IPS DF 4.7 (cell line): ENCODE measurements around the gene PCGF3.
"Not testable (repeated sequence)": the region's sequence is repeated elsewhere in the genome, so short reads cannot be mapped to it uniquely, and the experiment has no call there.

Experiments used
- DNase-seq: peaks from one replicate; pipeline ENCODE4 v3.0.0-alpha.2; 2013; ENCODE audit warnings: low spot score; ENCODE audit errors: extremely low read depth

PCGF3 gene

GRCh38 chr4:762211-763190 is 56.9 kb downstream of the PCGF3 start:
- no peak for DNase-seq

GRCh38 chr4:763191-763810 is 57.7 kb downstream of the PCGF3 start:
- DNase-seq = no peak

- no peak for DNase-seq
Observed at GRCh38 chr4:763922-764321, 58.3 kb downstream of the PCGF3 start.

- no peak for DNase-seq
Observed at GRCh38 chr4:764405-765169, 59.0 kb downstream of the PCGF3 start.

- DNase-seq = no peak
Observed at GRCh38 chr4:766152-766515, 60.5 kb downstream of the PCGF3 start.

- no peak for DNase-seq
Observed at GRCh38 chr4:766559-767283, 61.1 kb downstream of the PCGF3 start.

- DNase-seq = no peak
Observed at GRCh38 chr4:768076-768475, 62.4 kb downstream of the PCGF3 start.

- DNase-seq = no peak
Observed at GRCh38 chr4:768995-769394, 63.4 kb downstream of the PCGF3 start.

GRCh38 chr4:769511-769910 is 63.9 kb downstream of the PCGF3 start:
- DNase-seq = no peak

GRCh38 chr4:770022-770421 is 64.4 kb downstream of the PCGF3 start:
- DNase-seq = no peak

GRCh38 chr4:771464-771863 is 65.8 kb downstream of the PCGF3 start:
- no peak for DNase-seq

GRCh38 chr4:772118-772517 is 66.5 kb downstream of the PCGF3 start:
- DNase-seq = no peak

GRCh38 chr4:772776-773175 is 67.1 kb downstream of the PCGF3 start:
- no peak for DNase-seq

- DNase-seq = no peak
Observed at GRCh38 chr4:773214-773613, 67.6 kb downstream of the PCGF3 start.

- not testable (repeated sequence) for DNase-seq
Observed at GRCh38 chr4:774419-775092, 68.9 kb downstream of the PCGF3 start.

- DNase-seq = not testable (repeated sequence)
Observed at GRCh38 chr4:775485-775884, 69.9 kb downstream of the PCGF3 start.

- DNase-seq = no peak
Observed at GRCh38 chr4:776743-777441, 71.3 kb downstream of the PCGF3 start.

- no peak for DNase-seq
Observed at GRCh38 chr4:777520-778262, 72.1 kb downstream of the PCGF3 start.

GRCh38 chr4:779555-779954 is 73.9 kb downstream of the PCGF3 start:
- DNase-seq = no peak
